Measurements from ENCODE around the gene STX8.
"Not testable (repeated sequence)": the region's sequence is repeated elsewhere in the genome, so short reads cannot be mapped to it uniquely, and the experiment has no call there.

Gene STX8

GRCh38 chr17:9575381-9576101, at the start of gene STX8:
TSS of gene STX8 (minus strand) at chr17:9575820. CDS start at chr17:9575808, 12 bp downstream.
- DNase-seq (ENCODE audit: low read depth in 1 of 2, low spot score in 1 of 2), result peak; percentile 50 to 74

DNA sequence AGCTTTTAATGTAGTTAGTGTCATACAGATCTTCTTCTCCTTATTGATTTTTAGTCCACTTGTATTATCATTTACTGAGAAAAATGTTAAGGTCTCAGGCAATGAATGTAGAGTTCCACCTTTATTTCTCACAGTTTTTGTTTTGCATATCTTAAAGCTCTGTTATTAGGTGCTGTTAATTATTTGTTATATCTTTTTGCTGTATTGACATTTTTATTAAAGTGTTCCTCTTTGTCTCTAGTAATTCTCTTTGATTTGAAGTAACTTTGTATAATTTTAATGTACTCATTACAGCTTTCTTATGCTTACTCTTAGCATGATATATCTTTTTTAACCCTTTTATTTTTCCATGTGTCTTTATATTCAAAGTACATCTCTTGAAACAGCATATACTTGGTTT, 47.3 kb upstream of the STX8 start:
- no peak for DNase-seq (ENCODE audit: low read depth in 1 of 2, low spot score in 1 of 2)

GRCh38 chr17:9615486-9615885, 39.9 kb upstream of the STX8 start:
- no peak for DNase-seq (ENCODE audit: low read depth in 1 of 2, low spot score in 1 of 2)

DNA sequence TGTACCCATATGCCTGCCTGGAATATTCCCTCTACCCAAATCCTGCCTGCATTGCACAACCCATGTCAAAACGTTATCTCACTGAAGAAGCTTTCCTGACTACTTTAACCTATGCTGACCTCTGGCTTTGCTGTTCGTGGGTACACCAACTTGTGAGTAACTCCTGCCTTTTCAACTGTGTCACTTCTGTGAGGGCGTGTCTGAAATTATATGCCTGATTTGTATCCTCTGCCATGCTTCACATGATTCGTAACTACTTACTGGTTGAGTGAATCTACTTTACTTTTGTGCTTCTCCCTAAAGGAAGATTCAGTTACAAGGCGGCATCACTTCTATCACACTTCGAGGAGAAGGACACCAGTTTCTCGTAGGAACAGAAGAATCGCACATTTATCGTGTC, 36.4 kb upstream of the STX8 start:
- DNase-seq (ENCODE audit: low read depth in 1 of 2, low spot score in 1 of 2), result no peak

DNA sequence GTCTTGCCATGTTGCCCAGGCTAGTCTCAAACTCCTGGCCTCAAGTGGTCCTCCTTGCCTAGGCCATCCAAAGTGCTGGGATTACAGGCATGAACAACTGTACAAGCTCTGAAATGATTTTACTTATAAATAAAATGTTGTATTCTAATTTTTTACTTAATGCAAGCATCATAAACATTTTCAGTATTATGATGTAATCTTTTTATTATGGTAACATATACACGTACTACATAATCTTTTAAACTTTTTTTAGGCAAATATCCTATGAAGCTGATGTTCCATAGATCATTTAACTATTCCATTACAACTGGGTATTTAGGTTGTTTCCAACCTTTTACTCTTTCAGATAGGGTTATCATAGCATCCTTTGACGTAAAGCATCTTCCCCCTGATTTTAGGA, 35.9 kb upstream of the STX8 start:
- no peak for DNase-seq (ENCODE audit: low read depth in 1 of 2, low spot score in 1 of 2)

DNA sequence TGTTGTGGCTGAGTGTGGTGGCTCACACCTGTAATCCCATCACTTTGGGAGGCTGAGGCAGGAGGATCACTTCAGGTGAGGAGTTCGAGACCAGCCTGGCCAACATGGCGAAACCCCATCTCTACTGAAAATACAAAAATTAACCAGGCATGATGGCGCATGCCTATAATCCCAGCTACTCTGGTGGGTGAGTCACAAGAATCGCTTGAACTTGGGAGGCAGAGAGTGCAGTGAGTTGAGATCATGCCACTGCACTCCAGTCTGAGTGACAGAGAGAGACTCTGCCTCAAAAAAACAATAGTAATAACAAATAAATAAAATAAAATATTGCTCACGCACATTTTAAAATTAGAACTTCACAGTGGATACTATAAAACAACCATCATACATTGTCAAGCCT, 31.4 kb upstream of the STX8 start:
- DNase-seq (ENCODE audit: low read depth in 1 of 2, low spot score in 1 of 2), result not testable (repeated sequence)

DNA sequence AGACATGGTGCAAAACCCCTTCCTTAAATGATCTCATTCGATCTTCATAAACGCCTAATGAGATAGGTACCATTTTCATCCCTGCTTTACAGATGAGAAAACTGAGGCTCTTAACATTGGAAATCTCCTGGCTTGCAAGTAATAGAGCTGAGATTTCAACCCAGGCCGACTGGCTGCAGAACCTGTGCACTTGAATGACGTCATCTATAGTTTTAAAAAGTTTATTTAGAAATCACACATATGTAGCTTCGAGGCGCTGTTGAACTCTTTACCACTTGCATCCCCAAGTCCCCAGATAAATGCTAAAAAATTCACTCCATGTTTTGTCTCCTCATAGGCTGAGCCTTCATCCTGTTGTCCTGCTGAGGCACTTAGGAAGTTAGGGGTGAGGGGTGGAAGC, 30.8 kb upstream of the STX8 start:
- DNase-seq (ENCODE audit: low read depth in 1 of 2, low spot score in 1 of 2), result no peak

DNA sequence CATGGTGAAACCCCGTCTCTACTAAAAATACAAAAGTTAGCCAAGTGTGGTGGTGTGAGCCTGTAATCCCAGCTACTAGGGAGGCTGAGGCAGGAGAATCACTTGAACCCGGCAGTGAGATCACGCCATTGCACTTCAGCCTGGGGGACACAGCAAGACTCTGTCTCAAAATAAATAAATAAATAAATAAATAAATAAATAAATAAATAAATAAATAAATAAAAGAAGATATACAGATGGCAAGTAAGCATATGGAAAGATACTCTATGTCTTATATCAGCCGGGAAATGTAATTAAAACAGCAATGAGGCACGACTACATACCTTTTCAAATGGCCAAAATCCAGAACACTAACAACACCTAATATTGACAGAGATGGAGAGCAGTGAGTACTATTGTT, 29.0 kb upstream of the STX8 start:
- DNase-seq (ENCODE audit: low read depth in 1 of 2, low spot score in 1 of 2), result not testable (repeated sequence)

DNA sequence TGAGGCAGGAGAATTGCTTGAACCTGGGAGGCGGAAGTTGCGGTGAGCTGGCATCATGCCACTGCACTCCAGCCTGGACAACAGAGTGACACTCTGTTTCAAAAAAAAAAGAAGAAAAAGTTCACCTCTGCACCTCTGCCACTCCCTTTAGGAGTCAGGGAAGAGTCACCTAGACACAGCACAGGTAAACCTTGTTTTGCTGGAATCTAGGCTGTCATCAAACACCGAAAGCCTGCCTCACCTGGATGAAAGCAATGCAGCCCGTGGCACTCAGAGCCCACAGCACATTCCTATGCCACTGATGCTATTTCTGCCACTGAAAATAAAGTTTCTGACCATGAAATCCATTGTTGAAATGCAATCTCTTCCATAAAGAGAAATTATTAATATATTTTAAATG, 23.0 kb upstream of the STX8 start:
- no peak for DNase-seq (ENCODE audit: low read depth in 1 of 2, low spot score in 1 of 2)

DNA sequence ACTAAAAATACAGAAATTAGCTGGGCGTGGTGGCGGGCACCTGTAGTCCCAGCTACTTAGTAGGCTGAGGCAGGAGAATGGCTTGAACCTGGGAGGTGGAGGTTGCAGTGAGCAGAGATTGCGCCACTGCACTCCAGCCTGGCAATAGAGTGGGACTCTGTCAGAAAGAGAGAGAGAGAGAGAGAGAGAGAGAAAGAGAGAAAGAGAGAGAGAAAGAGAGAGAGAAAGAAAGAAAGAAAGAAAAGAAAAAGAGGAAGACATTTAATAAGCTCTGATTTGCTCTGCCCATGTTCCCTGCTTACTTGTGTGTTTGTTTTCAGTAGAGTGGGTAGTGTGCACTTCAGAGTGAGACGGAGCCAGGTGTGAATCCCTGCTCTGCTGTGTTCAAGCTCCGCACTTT, 22.0 kb upstream of the STX8 start:
- not testable (repeated sequence) for DNase-seq (ENCODE audit: low read depth in 1 of 2, low spot score in 1 of 2)

DNA sequence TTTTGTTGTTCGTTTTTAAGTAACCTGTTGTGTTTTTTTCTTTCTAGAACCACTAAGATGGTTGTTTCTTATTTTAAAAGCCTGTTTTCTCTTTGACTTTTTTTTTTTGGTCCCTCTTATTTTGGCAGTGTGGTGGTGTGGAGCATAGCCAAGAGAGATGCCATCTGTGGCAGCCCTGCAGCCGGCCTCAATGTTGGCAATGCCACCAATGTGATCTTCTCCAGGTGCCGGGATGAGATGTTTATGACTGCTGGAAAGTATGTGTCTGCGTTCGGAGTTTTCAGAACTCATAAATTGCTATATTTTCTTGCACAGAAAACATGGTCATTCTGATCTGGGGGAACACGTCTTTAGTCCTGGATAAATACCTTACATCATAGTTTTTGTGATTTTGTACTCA, 18.4 kb upstream of the STX8 start:
- no peak for DNase-seq (ENCODE audit: low read depth in 1 of 2, low spot score in 1 of 2)

DNA sequence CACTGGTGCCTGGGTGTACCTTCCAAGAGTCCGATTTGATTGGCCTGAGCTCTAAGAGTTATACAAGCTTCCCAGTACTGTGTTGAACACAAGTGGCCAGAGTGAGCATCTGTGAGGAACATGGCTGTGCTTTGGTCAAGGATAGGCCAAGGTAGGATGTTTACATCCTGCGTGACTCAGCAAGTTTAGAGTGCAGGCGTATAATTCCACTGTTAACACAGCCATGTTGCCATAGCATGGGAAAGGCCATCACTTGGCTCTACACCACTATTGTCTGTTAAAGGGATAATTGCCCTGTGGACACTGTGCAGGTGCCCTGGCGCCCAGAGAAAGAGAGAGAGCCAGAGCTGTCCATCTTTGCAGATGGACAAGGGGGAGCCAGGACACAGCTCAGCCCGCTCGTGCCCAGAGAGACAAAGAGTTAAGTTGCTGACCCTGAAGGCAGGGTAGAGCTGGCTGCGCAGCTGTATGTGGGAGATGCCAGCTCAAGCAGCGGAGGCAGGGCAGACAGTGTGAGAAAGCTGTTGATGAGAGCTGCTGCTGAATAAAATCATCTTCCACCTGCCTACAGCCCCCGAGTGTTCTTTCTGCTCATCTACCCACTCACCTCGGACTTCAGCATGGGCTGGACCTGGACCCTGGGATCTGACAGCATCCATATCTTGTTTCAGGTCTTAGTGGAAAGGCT, 12.5 kb upstream of the STX8 start:
- no peak for DNase-seq (ENCODE audit: low read depth in 1 of 2, low spot score in 1 of 2)

DNA sequence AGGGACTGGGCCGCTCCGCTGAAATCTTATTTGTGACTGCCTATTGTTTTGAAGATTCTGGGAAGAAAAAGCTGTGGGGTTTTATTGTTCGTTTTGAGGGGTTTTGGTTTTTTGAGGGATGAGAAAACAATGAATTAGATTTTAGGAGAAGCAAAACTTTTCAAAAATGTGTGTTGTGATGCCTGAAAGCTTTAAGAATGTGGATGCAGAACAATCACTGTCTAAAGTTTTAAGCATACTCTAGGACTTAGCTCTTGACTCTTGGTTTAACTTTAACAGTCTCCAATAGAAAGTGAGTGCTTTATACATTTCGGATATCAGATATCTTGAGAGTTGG, 1.7 kb upstream of the STX8 start:
- no peak for DNase-seq (ENCODE audit: low read depth in 1 of 2, low spot score in 1 of 2)

- DNase-seq (ENCODE audit: low read depth in 1 of 2, low spot score in 1 of 2), result peak; percentile 57 to 65
Measured at GRCh38 chr17:9576521-9577372, 1.1 kb upstream of the STX8 start, which contains the start of gene CFAP52. TSS of gene CFAP52 (plus strand) at chr17:9576642. CDS start at chr17:9576696, 54 bp downstream.

DNA sequence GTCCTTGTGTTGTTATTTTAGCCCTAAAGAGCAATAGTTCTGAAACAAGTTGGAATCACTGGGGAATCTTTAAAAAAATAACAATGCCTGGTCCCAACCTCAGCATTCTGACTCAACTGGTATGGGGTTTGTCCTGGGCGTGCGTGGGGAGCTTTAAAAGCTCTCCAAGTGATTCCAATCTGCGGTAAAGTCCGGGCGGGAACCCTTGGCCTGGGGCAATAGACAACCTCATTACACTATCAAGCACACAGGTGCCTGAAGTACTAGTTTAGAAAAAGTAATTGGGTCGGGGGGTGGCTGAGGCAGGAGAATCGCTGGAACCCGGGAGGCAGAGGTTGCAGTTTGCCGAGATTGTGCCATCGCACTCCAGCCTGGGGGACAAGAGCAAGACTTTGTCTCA, 4.4 kb downstream of the STX8 start:
- DNase-seq (ENCODE audit: low read depth in 1 of 2, low spot score in 1 of 2), result no peak

GRCh38 chr17:9568957-9569588, 6.5 kb downstream of the STX8 start:
- DNase-seq (ENCODE audit: low read depth in 1 of 2, low spot score in 1 of 2), result no peak

GRCh38 chr17:9568004-9568403, 7.6 kb downstream of the STX8 start:
- no peak for DNase-seq (ENCODE audit: low read depth in 1 of 2, low spot score in 1 of 2)

- DNase-seq (ENCODE audit: low read depth in 1 of 2, low spot score in 1 of 2), result not testable (repeated sequence)
Measured at GRCh38 chr17:9566739-9567138, 8.9 kb downstream of the STX8 start.

DNA sequence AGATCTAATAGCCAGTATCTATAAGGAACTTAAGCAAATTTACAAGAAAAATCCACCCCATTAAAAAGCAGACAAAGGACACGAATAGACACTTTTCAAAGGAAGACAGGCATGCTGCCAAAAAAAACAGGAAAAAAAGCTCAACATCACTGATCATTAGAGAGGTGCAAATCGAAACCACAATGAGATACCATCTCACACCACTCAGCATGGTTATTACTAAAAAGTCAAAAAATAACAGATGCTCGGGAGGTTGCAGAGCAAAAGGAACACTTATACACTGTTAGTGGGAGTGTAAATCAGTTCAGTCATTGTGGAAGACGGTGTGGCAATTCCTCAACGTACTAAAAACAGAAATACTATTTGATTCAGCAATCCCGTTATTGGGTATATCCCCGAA, 9.6 kb downstream of the STX8 start:
- no peak for DNase-seq (ENCODE audit: low read depth in 1 of 2, low spot score in 1 of 2)

DNA sequence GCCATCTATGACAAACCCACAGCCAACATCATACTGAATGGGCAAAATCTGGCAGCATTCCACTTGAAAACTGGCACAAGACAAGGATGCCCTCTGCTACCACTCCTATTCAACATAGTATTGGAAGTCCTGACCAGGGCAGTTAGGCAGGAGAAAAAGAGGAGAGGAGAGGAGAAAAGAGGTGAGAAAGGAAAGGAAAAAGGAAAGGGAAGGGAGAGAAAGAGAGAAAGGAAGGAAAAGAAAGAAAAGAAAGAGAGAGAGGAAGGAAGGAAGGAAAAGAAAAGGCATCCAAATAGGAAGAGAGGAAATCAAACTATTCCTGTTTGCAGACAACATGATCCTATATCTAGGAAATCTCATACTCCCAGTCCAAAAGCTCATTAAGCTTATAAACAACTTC, 11.5 kb downstream of the STX8 start:
- no peak for DNase-seq (ENCODE audit: low read depth in 1 of 2, low spot score in 1 of 2)

DNA sequence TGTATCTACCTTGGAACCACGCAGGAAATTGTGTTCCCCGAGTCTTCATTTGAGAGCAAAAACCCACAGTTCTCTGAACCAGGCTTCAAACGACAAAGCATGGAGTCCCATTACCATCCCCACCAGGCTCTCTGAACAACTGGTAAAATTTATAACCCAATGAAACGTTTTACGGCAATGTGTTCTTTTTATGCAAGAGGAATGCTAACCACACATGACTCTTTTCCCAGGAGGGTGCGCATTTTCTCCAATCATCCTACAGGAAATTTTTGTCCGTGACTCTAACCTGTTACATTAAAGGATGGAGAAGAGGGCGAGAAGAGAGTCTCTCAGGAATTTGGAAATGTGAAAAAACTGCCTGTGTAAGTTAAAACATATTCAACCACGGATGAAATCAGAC, 17.8 kb downstream of the STX8 start:
- DNase-seq (ENCODE audit: low read depth in 1 of 2, low spot score in 1 of 2), result no peak

Measured in stimulated activated CD4-positive, alpha-beta T cell treated with anti-CD3 and anti-CD28 coated beads, Interleukin-15, amount 100 ng/mL, for 1 hour (primary cell).